ENCODE measurements around the gene UFL1.
"Not testable (repeated sequence)": the region's sequence is repeated elsewhere in the genome, so short reads cannot be mapped to it uniquely, and the experiment has no call there.

UFL1 gene

GRCh38 chr6:96521644-96522464, at the start of gene UFL1:
TSS of gene UFL1 (plus strand) at chr6:96521806. CDS start at chr6:96521874, 68 bp downstream.
- DNase-seq, result peak; percentile 91

GRCh38 chr6:96472291-96472690, 49.3 kb upstream of the UFL1 start:
- DNase-seq, result not testable (repeated sequence)

- no peak for DNase-seq
Measured at GRCh38 chr6:96478695-96479094, 42.9 kb upstream of the UFL1 start.

GRCh38 chr6:96491926-96492325, 29.7 kb upstream of the UFL1 start:
- no peak for DNase-seq

- no peak for DNase-seq
Measured at GRCh38 chr6:96499781-96500180, 21.8 kb upstream of the UFL1 start.

GRCh38 chr6:96502915-96503314, 18.7 kb upstream of the UFL1 start:
- no peak for DNase-seq

- no peak for DNase-seq
Measured at GRCh38 chr6:96505363-96505762, 16.2 kb upstream of the UFL1 start.

- DNase-seq, result no peak
Measured at GRCh38 chr6:96509281-96509680, 12.3 kb upstream of the UFL1 start.

- DNase-seq, result no peak
Measured at GRCh38 chr6:96520171-96521115, 1.2 kb upstream of the UFL1 start.

GRCh38 chr6:96521306-96521643, 331 bp upstream of the UFL1 start:
- DNase-seq, result no peak

GRCh38 chr6:96522465-96523009, 931 bp downstream of the UFL1 start:
- DNase-seq, result no peak

- DNase-seq, result no peak
Measured at GRCh38 chr6:96528193-96528592, 6.6 kb downstream of the UFL1 start.

- no peak for DNase-seq
Measured at GRCh38 chr6:96532399-96532798, 10.8 kb downstream of the UFL1 start.

GRCh38 chr6:96537726-96538125, 16.1 kb downstream of the UFL1 start:
- DNase-seq, result no peak

GRCh38 chr6:96542702-96543101, 21.1 kb downstream of the UFL1 start:
- no peak for DNase-seq

GRCh38 chr6:96545882-96546281, 24.3 kb downstream of the UFL1 start:
- no peak for DNase-seq

GRCh38 chr6:96547654-96548053, 26.0 kb downstream of the UFL1 start:
- DNase-seq, result no peak

GRCh38 chr6:96554558-96554957, 33.0 kb downstream of the UFL1 start:
- DNase-seq, result no peak

- not testable (repeated sequence) for DNase-seq
Measured at GRCh38 chr6:96559740-96560139, 38.1 kb downstream of the UFL1 start.

GRCh38 chr6:96562886-96563285, 41.3 kb downstream of the UFL1 start, which contains the start of gene FHL5:
TSS of gene FHL5 (plus strand) at chr6:96563128. CDS start at chr6:96603614, 40,486 bp downstream.
- peak; percentile 9 for DNase-seq

GRCh38 chr6:96563853-96564252, 42.2 kb downstream of the UFL1 start:
- DNase-seq, result no peak

GRCh38 chr6:96570053-96570452, 48.4 kb downstream of the UFL1 start:
- DNase-seq, result no peak

- no peak for DNase-seq
Measured at GRCh38 chr6:96571551-96571950, 49.9 kb downstream of the UFL1 start.

GRCh38 chr6:96575359-96575758, 53.8 kb downstream of the UFL1 start:
- DNase-seq, result no peak

All from NCI-H446 treated with DMSO at 0.1 percent for 48 hours (cell line).